Measurements from ENCODE around the gene ACOT8. TPM values are rescaled to one million over a fixed set of nuclear protein-coding genes. Genes with fewer than 3 reads are reported as not detected.

ACOT8 gene
- total and polyA plus RNA-seq, 2 of the 8 experiments (the other 6 are each of a cell fraction or from before 2014, with no cell fraction given): 37.6 to 88.8 TPM

- H3K36me3 ChIP-seq (ENCODE audit: control insufficient read depth in 2 of 4, insufficient read depth in 4 of 4, low read length in 3 of 4): peaks cover 17 to 45% (median 31%) of the 10 kb centered on the region in 4 experiments
- H3K14ac ChIP-seq (ENCODE audit: insufficient read length): no peak overlapping the region
- peaks cover 3% of the 10 kb centered on the region in 2 experiments for H4K20me1 ChIP-seq (replicated peaks in 1 of 2; ENCODE audit: control insufficient read depth in 1 of 2, insufficient read depth in 2 of 2, low read length in 2 of 2)
- H4K8ac ChIP-seq (ENCODE audit: extremely low read depth, insufficient read depth, low read length): no peak overlapping the region
- H3K27me3 ChIP-seq (replicated peaks in 1 of 4; ENCODE audit: control insufficient read depth in 3 of 4, extremely low read depth in 1 of 4, insufficient read depth in 3 of 4, low read length in 3 of 4): no peaks in the 10 kb centered on the region
- H3K23ac ChIP-seq (ENCODE audit: insufficient read length): no peak overlapping the region
- no peak overlapping the region for H3K9ac ChIP-seq (replicated peaks in 1 of 4; ENCODE audit: extremely low read depth in 1 of 4, low read depth in 3 of 4, low read length in 3 of 4)
- H2AFZ ChIP-seq (ENCODE audit: low read length): no peak overlapping the region
- WGBS, 2 experiments (ENCODE audit: extremely low coverage in 1 of 2, insufficient coverage in 1 of 2, insufficient read length in 1 of 2, insufficient replicate concordance in 2 of 2, low coverage in 1 of 2, low lambda C conversion rate in 2 of 2, missing lambda C conversion rate in 1 of 2): 94% methylated on average over 7 of the region's 8 CpGs; no CpG with 5 or more reads in 1 of the 2 experiments
- no peak overlapping the region for H3K56ac ChIP-seq (replicated peaks; ENCODE audit: insufficient read length, low read depth, low read length)
- H2BK5ac ChIP-seq (ENCODE audit: low read depth, low read length): no peak overlapping the region
- no peak overlapping the region for H2AK5ac ChIP-seq (ENCODE audit: low read depth, low read length)
- FAIRE-seq (no peak), DNase-seq (ENCODE audit: low read depth in 1 of 2, low spot score in 2 of 2) (no peak)
- no peak overlapping the region for H2BK20ac ChIP-seq (ENCODE audit: low read length)
- H3K18ac ChIP-seq (ENCODE audit: extremely low read depth, low read length): no peak overlapping the region
- peaks cover 0 to 4% (median 2%) of the 10 kb centered on the region in 4 experiments; a peak in 2 of 7 replicates for H3K4me1 ChIP-seq (replicated peaks in 1 of 4; ENCODE audit: control insufficient read depth in 3 of 4, insufficient read depth in 4 of 4, low read length in 3 of 4)
- H4K5ac ChIP-seq (ENCODE audit: insufficient read length, low read depth, low read length): no peak overlapping the region
- no peak for TF ChIP-seq ZNF274 (IDR thresholded peaks at IDR 0.05; ENCODE audit: borderline replicate concordance, extremely low read depth, low read length)
- no peak for TF ChIP-seq RFX5 (IDR thresholded peaks at IDR 0.05; ENCODE audit: borderline replicate concordance, low read depth, low read length)
- TF ChIP-seq RXRA (IDR thresholded peaks at IDR 0.05; ENCODE audit: insufficient read depth, low read depth, low read length): no peak
- no peak for TF ChIP-seq BCL11A (IDR thresholded peaks at IDR 0.05; ENCODE audit: low read depth in 2 of 2, low read length in 2 of 2)
- TF ChIP-seq CBX5 (IDR thresholded peaks at IDR 0.05; ENCODE audit: low read depth, low read length): no peak
- no peak for TF ChIP-seq RAD21 (IDR thresholded peaks at IDR 0.05 in 1 of 2, conservative IDR thresholded peaks at IDR 0.05 in 1 of 2; ENCODE audit: low read depth in 2 of 2, low read length in 2 of 2)
- TF ChIP-seq ATF3 (IDR thresholded peaks at IDR 0.05; ENCODE audit: insufficient read depth, low read depth, low read length): no peak
- H2BK15ac ChIP-seq (ENCODE audit: low read length): no peak overlapping the region
- no peak overlapping the region for H2BK120ac ChIP-seq (replicated peaks; ENCODE audit: low read depth, low read length)
- H3K4me3 ChIP-seq (ENCODE audit: extremely low read depth in 1 of 4, insufficient read depth in 2 of 4, low read depth in 3 of 4, low read length in 4 of 4): no peak overlapping the region
- H3K9me3 ChIP-seq (ENCODE audit: insufficient read depth in 2 of 2, low read depth in 1 of 2, low read length in 1 of 2): no peaks in the 10 kb centered on the region
- no peak overlapping the region for H3K27ac ChIP-seq (ENCODE audit: low read depth, low read length)
- no peak overlapping the region for H4K91ac ChIP-seq (replicated peaks; ENCODE audit: insufficient read length, low read length)
- no peak overlapping the region for H2BK12ac ChIP-seq (ENCODE audit: low read depth, low read length)
- peaks cover 5% of the 10 kb centered on the region for H3K79me1 ChIP-seq (ENCODE audit: low read depth, low read length)
- H3K4me2 ChIP-seq (ENCODE audit: insufficient read depth in 1 of 2, low read depth in 2 of 2, low read length in 2 of 2): no peak overlapping the region
- peaks cover 9% of the 10 kb centered on the region; the same call in 1 of the 2 replicates for H3K23me2 ChIP-seq (ENCODE audit: low read depth, low read length)
- H3K79me2 ChIP-seq (ENCODE audit: control insufficient read depth in 1 of 2, insufficient read depth in 2 of 2, low read length in 2 of 2): peaks cover 7 to 20% of the 10 kb centered on the region in 2 experiments
- ChIA-PET POLR2A (ENCODE audit: partially characterized antibody) (interaction anchor here (1.3 to 10.4 kb wide), 3 partner anchors 7 to 19 kb away, joined by 3 to 90 read pairs (median 4); partner anchors contain the start of genes DNTTIP1 and WFDC3), CTCF (ENCODE audit: partially characterized antibody) (interaction anchor here (0.7 to 2.6 kb wide), 4 partner anchors 14 to 806 kb away, joined by 3 to 8 read pairs (median 4); no protein-coding TSS in a partner anchor)
- no peak overlapping the region for H3K4ac ChIP-seq (replicated peaks; ENCODE audit: insufficient read length, low read depth, low read length)
Measured at GRCh38 chr20:45810191-45810970, 46.8 kb downstream of the ACOT8 start.

Measured in H1 (cell line).